ENCODE results near the gene PKP3. TPM values are rescaled to one million over a fixed set of nuclear protein-coding genes. Genes with fewer than 3 reads are reported as not detected.
"Not testable (repeated sequence)": the region's sequence is repeated elsewhere in the genome, so short reads cannot be mapped to it uniquely, and the experiment has no call there.

Gene PKP3
- total and polyA plus RNA-seq, 10 donors, result 0.09 to 2.8 (median 0.44) TPM; not detected in 4

DNA sequence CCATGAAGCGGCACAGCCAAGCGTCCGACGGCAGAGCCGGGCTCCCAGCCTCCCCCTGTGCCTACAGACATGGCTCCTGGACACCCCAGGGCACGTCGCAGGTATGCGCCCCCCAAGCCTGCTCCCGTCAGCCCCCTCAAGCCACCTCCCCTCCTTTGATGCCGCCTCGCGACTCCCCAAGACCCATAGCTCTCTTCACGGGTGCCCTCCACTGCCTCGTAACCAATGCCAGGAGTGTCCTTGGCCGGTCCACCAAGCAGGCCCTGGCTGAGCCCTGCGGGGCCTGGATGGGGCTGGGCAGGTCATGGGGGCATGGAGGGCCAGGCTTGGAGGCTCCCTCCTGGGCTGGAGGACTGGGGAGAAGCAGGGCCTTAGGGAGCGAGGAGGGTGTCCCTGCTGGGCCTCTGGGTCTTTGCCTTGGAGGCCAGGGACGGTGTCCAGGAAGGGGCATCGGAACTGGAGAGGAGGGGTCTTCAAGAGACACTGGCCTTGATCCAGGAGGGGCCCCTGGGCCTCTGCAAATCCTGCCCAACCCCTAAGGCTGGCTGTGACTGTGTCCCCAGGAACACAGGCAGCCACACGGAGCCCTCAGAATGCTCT lies 38.6 kb downstream of the PKP3 start:
- H3K4me3 ChIP-seq, result no peak overlapping the region
- H3K36me3 ChIP-seq, result peaks cover 0 to 16% (median 0%) of the 10 kb centered on the region in 6 donors
- TF ChIP-seq POLR2A (IDR thresholded peaks at IDR 0.05), result no peak
- peaks cover 0 to 6% (median 0%) of the 10 kb centered on the region in 7 donors for H3K27me3 ChIP-seq (replicated peaks in 1 of 7)
- no peak overlapping the region for H3K27ac ChIP-seq
- H3K4me1 ChIP-seq, result no peaks in the 10 kb centered on the region
- intact Hi-C loops (cut with DNase I; ENCODE audit: low total_unique reads), result no loop called here
- WGBS, 5 donors, result 89 to 96% (median 93%) methylated on average over 18 to 20 of the region's 20 CpGs
- no peak for DNase-seq
- no peaks in the 10 kb centered on the region for H3K9me3 ChIP-seq

DNA sequence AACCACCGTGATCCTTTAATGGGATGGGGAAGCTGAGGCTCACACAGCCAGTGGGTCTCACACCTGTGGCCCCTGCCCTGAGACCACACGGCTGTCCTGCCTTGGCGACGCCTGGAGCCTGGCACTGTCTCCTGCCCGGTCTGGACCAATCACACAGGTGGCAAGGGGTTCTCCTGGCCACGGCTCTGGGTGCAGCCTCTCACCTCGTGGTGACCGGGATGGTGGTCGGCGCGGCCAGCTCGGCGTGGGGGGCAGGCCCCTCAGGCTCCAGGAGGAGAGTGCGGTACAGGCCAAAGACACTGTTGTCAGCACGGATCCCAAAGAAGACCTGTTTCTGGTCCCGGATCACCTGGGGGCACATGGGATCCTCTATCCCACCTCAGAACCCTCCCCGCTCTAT lies 39.1 kb downstream of the PKP3 start:
- 91 to 96% (median 94%) methylated on average over 17 of the region's 17 CpGs for WGBS, 5 donors
- Histone ChIP-seq H3K36me3 (peaks cover 0 to 15% (median 0%) of the 10 kb centered on the region in 6 donors), H3K27me3 (replicated peaks in 1 of 7) (peaks cover 0 to 9% (median 0%) of the 10 kb centered on the region in 7 donors), H3K9me3 (no peaks in the 10 kb centered on the region), H3K4me3 (no peak overlapping the region), H3K4me1 (no peaks in the 10 kb centered on the region), H3K27ac (no peak overlapping the region)
- no peak for DNase-seq
- intact Hi-C loops (cut with DNase I; ENCODE audit: low total_unique reads), result no loop called here
- TF ChIP-seq POLR2A (IDR thresholded peaks at IDR 0.05) (no peak), POLR2AphosphoS5 (IDR thresholded peaks at IDR 0.05) (no peak)
- TF ChIP-seq, protein P1, sequence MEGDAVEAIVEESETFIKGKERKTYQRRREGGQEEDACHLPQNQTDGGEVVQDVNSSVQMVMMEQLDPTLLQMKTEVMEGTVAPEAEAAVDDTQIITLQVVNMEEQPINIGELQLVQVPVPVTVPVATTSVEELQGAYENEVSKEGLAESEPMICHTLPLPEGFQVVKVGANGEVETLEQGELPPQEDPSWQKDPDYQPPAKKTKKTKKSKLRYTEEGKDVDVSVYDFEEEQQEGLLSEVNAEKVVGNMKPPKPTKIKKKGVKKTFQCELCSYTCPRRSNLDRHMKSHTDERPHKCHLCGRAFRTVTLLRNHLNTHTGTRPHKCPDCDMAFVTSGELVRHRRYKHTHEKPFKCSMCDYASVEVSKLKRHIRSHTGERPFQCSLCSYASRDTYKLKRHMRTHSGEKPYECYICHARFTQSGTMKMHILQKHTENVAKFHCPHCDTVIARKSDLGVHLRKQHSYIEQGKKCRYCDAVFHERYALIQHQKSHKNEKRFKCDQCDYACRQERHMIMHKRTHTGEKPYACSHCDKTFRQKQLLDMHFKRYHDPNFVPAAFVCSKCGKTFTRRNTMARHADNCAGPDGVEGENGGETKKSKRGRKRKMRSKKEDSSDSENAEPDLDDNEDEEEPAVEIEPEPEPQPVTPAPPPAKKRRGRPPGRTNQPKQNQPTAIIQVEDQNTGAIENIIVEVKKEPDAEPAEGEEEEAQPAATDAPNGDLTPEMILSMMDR (IDR thresholded peaks at IDR 0.05 in 8 of 11, conservative IDR thresholded peaks at IDR 0.05 in 3 of 11), result no peak

DNA sequence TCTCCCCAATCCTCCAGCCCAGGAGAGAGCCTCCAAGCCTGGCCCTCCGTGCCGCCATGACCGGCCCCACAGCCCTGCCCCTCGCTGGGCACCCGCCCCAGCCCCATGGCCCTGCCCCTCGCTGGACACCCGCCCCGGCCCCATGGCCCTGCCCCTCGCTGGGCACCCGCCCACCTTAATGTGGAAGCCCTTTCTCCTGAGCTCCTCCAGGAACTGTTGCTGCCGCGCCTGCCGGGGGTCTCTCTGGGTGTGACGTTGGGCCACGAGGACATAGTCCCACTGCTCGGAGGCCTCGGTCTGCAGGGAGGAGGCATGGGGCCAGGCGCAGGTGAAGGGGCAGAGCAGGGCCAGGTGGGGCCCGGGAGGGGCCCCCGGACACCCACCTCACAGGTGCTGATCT lies 39.6 kb downstream of the PKP3 start:
- TF ChIP-seq POLR2AphosphoS5 (IDR thresholded peaks at IDR 0.05), result no peak
- TF ChIP-seq, protein P1 (IDR thresholded peaks at IDR 0.05 in 8 of 11, conservative IDR thresholded peaks at IDR 0.05 in 3 of 11), result no peak
- TF ChIP-seq POLR2A (IDR thresholded peaks at IDR 0.05), result no peak
- no peaks in the 10 kb centered on the region for H3K9me3 ChIP-seq
- no peaks in the 10 kb centered on the region for H3K4me1 ChIP-seq
- peaks cover 0 to 9% (median 0%) of the 10 kb centered on the region in 7 donors for H3K27me3 ChIP-seq (replicated peaks in 1 of 7)
- intact Hi-C loops (cut with DNase I; ENCODE audit: low total_unique reads), result no loop called here
- H3K27ac ChIP-seq, result no peak overlapping the region
- WGBS, 5 donors, result 81 to 93% (median 91%) methylated on average over 14 to 20 of the region's 20 CpGs
- no peak overlapping the region for H3K4me3 ChIP-seq
- H3K36me3 ChIP-seq, result peaks cover 0 to 10% (median 0%) of the 10 kb centered on the region in 6 donors
- no peak for DNase-seq

DNA sequence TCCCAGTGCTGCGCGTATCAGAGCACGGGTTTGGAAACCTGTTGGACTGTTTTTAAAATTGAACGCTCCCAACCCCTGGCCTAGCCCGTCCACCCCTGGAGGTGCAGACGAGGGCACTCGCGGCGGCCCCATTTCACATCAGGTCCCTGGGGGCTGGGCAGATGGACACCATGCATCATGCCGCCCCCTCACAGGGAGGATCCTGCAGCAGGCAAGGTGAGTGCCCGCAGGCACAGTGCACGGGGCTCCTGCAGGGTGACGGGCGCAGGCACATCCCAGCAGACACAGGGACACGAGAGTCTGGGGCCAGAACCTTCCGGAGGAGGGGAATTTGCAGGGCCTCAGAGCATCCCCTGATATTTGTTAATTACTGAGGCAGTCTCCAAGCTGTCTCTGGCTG lies 40.5 kb downstream of the PKP3 start:
- Histone ChIP-seq H3K27ac (no peak overlapping the region), H3K4me3 (no peak overlapping the region), H3K27me3 (replicated peaks in 1 of 7) (peaks cover 0 to 9% (median 0%) of the 10 kb centered on the region in 7 donors), H3K4me1 (no peaks in the 10 kb centered on the region), H3K36me3 (peaks cover 0 to 10% (median 0%) of the 10 kb centered on the region in 6 donors), H3K9me3 (no peaks in the 10 kb centered on the region)
- DNase-seq, result peak; percentile 70
- 86 to 93% (median 91%) methylated on average over 15 to 16 of the region's 16 CpGs for WGBS, 5 donors
- intact Hi-C loops (cut with DNase I; ENCODE audit: low total_unique reads), result no loop called here
- TF ChIP-seq, protein P1 (IDR thresholded peaks at IDR 0.05 in 8 of 11, conservative IDR thresholded peaks at IDR 0.05 in 3 of 11), result no peak
- TF ChIP-seq POLR2AphosphoS5 (IDR thresholded peaks at IDR 0.05), result no peak
- no peak for TF ChIP-seq POLR2A (IDR thresholded peaks at IDR 0.05)

DNA sequence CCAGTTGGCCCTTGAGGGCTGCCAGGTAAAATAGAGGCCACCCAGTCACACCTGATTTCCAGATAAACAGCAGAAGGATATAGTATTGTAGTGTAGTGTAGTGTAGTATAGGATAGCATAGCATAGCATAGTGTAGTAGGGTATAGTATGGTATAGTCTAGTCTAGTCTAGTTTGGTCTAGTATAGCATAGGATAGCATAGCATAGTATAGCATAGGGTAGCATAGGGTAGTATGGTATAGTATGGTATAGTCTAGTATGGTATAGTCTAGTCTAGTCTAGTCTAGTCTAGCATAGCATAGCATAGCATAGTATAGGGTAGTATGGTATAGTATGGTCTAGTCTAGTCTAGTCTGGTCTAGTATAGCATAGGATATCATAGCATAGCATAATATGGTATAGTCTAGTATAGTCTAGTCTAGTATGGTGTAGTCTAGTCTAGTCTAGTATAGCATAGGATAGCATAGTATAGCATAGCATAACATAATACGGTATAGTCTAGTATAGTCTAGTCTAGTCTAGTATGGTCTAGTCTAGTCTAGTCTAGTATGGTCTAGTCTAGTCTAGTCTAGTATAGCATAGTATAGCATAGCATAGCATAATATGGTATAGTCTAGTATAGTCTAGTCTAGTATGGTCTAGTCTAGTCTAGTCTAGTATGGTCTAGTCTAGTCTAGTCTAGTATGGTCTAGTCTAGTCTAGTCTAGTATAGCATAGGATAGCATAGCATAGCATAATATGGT lies 41.2 kb downstream of the PKP3 start:
- DNase-seq; H3K36me3 ChIP-seq; H3K4me1 ChIP-seq; H3K27ac ChIP-seq; H3K9me3 ChIP-seq; intact Hi-C loops (cut with DNase I; ENCODE audit: low total_unique reads); H3K27me3 ChIP-seq (replicated peaks in 1 of 7); H3K4me3 ChIP-seq: not testable (repeated sequence)
- WGBS, 5 donors, result 88 to 100% (median 97%) methylated on average over 1 of the region's 1 CpG

All from spleen (tissue), 11 donors.